Neural progenitor cell (in vitro differentiated cells): ENCODE measurements around the gene NTM.
"Not testable (repeated sequence)": the region's sequence is repeated elsewhere in the genome, so short reads cannot be mapped to it uniquely, and the experiment has no call there.

Source experiments
- CTCF ChIP-seq: fragments of 200-600 bp; sonication (generic); IDR thresholded peaks from 2 replicates; pipeline ENCODE4 v1.5.1; 2017; ENCODE audit warnings: antibody characterized with exemption, mild to moderate bottlenecking
- EZH2 ChIP-seq: fragments of 200-600 bp; sonication (generic); IDR thresholded peaks from 2 replicates; pipeline ENCODE4 v1.6.1; 2017; ENCODE audit warnings: antibody characterized with exemption, mild to moderate bottlenecking, moderate library complexity

- not testable (repeated sequence) for TF ChIP-seq CTCF, EZH2
Measured at GRCh38 chr11:132370114-132370513, 999.7 kb downstream of the NTM start.
